ENCODE data around the gene IL17C. TPM values are rescaled to one million over a fixed set of nuclear protein-coding genes. Genes with fewer than 3 reads are reported as not detected.
A peak's percentile ranks its signal among the peaks of the same experiment; 100 is the strongest.

Gene IL17C
- total RNA-seq, 4 donors from 2014 or later = not detected

- ATAC-seq = no peak
- 60% methylated on average over 1 of the region's 22 CpGs; no CpG with 5 or more reads in 1 of the 2 donors for WGBS, 2 donors (ENCODE audit: low coverage in 1 of 2)
- peaks cover 22% of the 10 kb centered on the region for H3K27me3 ChIP-seq
- H3K36me3 ChIP-seq = peaks cover 0 to 15% of the 10 kb centered on the region in 2 donors
- no peak overlapping the region for H3K27ac ChIP-seq
- peaks cover 0 to 29% (median 9%) of the 10 kb centered on the region in 3 donors for H3K4me1 ChIP-seq
- no peaks in the 10 kb centered on the region for H3K9me3 ChIP-seq
- TF ChIP-seq POLR2AphosphoS5 (IDR thresholded peaks at IDR 0.05) = no peak
- no peak for TF ChIP-seq CTCF (IDR thresholded peaks at IDR 0.05)
- TF ChIP-seq POLR2A (IDR thresholded peaks at IDR 0.05) = no peak
- no peak for TF ChIP-seq EP300 (IDR thresholded peaks at IDR 0.05)
- no peak overlapping the region for H3K4me3 ChIP-seq
These were observed 9.1 kb downstream of the IL17C start for GRCh38 chr16:88647178-88648070.

GRCh38 chr16:88649195-88649923 lies 11.0 kb downstream of the IL17C start:
- Histone ChIP-seq H3K9me3 (no peaks in the 10 kb centered on the region), H3K4me1 (peaks cover 0 to 29% (median 9%) of the 10 kb centered on the region in 3 donors), H3K36me3 (peaks cover 0 to 34% of the 10 kb centered on the region in 2 donors), H3K27me3 (peaks cover 29% of the 10 kb centered on the region), H3K4me3 (peak overlapping the region in 1 of 2 donors; percentile 70), H3K27ac (peak overlapping the region in 3 of 4 donors; percentile 69 to 78 (median 71))
- no peak for ATAC-seq
- TF ChIP-seq POLR2A (IDR thresholded peaks at IDR 0.05) = no peak
- no peak for TF ChIP-seq CTCF (IDR thresholded peaks at IDR 0.05)
- TF ChIP-seq EP300 (IDR thresholded peaks at IDR 0.05) = no peak
- TF ChIP-seq POLR2AphosphoS5 (IDR thresholded peaks at IDR 0.05) = no peak
- 83 to 92% methylated on average over 8 to 11 of the region's 20 CpGs for WGBS, 2 donors (ENCODE audit: low coverage in 1 of 2)

GRCh38 chr16:88649924-88650748 lies 11.8 kb downstream of the IL17C start:
- Histone ChIP-seq H3K27ac (peak overlapping the region in 3 of 4 donors; percentile 69 to 78 (median 71)), H3K27me3 (peaks cover 29% of the 10 kb centered on the region), H3K4me3 (peak overlapping the region; percentile 57 to 70), H3K36me3 (peaks cover 0 to 42% of the 10 kb centered on the region in 2 donors), H3K9me3 (no peaks in the 10 kb centered on the region), H3K4me1 (peaks cover 0 to 29% (median 9%) of the 10 kb centered on the region in 3 donors)
- peak; percentile 34 for ATAC-seq
- WGBS, 2 donors (ENCODE audit: low coverage in 1 of 2) = 30% methylated on average over 2 of the region's 37 CpGs; no CpG with 5 or more reads in 1 of the 2 donors
- TF ChIP-seq POLR2AphosphoS5 (IDR thresholded peaks at IDR 0.05) (no peak), EP300 (IDR thresholded peaks at IDR 0.05) (no peak), CTCF (IDR thresholded peaks at IDR 0.05) (no peak), POLR2A (IDR thresholded peaks at IDR 0.05) (no peak)

- Histone ChIP-seq H3K27me3 (peaks cover 29% of the 10 kb centered on the region), H3K27ac (peak within 1 kb of the TSS in 3 of 4 donors; percentile 69 to 78 (median 71)), H3K9me3 (no peaks in the 10 kb centered on the region), H3K36me3 (peaks cover 0 to 47% of the 10 kb centered on the region in 2 donors), H3K4me1 (peaks cover 0 to 29% (median 9%) of the 10 kb centered on the region in 3 donors), H3K4me3 (peak within 1 kb of the TSS; percentile 57 to 70)
- WGBS, 2 donors (ENCODE audit: low coverage in 1 of 2) = no CpG with 5 or more reads among the region's 41 CpGs
- ATAC-seq = peak; percentile 82
- TF ChIP-seq POLR2A (IDR thresholded peaks at IDR 0.05) = peak in 1 of 2 donors; percentile 45
- TF ChIP-seq CTCF (IDR thresholded peaks at IDR 0.05) = no peak
- TF ChIP-seq POLR2AphosphoS5 (IDR thresholded peaks at IDR 0.05) = no peak
- TF ChIP-seq EP300 (IDR thresholded peaks at IDR 0.05) = no peak
These were observed 12.4 kb downstream of the IL17C start, which contains the start of gene CYBA for GRCh38 chr16:88650749-88651275. Gene CYBA (minus strand): TSS chr16:88651053. CDS start chr16:88651013, 40 bp downstream.
